ENCODE measurements around the gene CCDC68.

Gene CCDC68

DNA sequence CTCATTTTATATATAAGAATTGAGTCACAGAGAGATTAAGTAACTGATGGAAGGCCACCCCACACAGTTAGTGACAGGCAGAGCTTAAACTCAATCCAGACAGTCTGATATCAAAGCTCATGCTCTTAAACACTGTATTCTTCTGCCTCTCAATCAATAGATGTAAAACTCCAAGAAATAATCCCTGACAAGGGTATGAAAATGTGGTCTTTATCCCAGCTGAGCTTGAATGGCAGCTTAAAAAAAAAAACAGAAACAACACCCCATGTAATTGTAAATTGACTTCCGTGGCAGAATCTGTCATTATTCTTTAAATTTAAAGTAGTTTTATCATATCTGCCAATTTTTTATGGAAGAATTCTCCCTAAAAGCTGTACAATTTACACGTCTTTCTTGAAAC, 70.9 kb downstream of the CCDC68 start:
- Histone ChIP-seq H3K27me3 (ENCODE audit: insufficient read depth, poor library complexity, severe bottlenecking) (peaks cover 2% of the 10 kb centered on the region), H3K4me3 (replicated peaks; ENCODE audit: insufficient read depth, low read length) (no peak overlapping the region), H3K27ac (replicated peaks) (no peak overlapping the region)
- no peak for TF ChIP-seq POLR2AphosphoS5 (IDR thresholded peaks at IDR 0.05; ENCODE audit: low read depth)
- TF ChIP-seq, protein P1, sequence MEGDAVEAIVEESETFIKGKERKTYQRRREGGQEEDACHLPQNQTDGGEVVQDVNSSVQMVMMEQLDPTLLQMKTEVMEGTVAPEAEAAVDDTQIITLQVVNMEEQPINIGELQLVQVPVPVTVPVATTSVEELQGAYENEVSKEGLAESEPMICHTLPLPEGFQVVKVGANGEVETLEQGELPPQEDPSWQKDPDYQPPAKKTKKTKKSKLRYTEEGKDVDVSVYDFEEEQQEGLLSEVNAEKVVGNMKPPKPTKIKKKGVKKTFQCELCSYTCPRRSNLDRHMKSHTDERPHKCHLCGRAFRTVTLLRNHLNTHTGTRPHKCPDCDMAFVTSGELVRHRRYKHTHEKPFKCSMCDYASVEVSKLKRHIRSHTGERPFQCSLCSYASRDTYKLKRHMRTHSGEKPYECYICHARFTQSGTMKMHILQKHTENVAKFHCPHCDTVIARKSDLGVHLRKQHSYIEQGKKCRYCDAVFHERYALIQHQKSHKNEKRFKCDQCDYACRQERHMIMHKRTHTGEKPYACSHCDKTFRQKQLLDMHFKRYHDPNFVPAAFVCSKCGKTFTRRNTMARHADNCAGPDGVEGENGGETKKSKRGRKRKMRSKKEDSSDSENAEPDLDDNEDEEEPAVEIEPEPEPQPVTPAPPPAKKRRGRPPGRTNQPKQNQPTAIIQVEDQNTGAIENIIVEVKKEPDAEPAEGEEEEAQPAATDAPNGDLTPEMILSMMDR (IDR thresholded peaks at IDR 0.05; ENCODE audit: insufficient read depth, low read length) = no peak
- no peak for TF ChIP-seq GABPA (IDR thresholded peaks at IDR 0.05; ENCODE audit: low read depth)
- TF ChIP-seq, protein P2, sequence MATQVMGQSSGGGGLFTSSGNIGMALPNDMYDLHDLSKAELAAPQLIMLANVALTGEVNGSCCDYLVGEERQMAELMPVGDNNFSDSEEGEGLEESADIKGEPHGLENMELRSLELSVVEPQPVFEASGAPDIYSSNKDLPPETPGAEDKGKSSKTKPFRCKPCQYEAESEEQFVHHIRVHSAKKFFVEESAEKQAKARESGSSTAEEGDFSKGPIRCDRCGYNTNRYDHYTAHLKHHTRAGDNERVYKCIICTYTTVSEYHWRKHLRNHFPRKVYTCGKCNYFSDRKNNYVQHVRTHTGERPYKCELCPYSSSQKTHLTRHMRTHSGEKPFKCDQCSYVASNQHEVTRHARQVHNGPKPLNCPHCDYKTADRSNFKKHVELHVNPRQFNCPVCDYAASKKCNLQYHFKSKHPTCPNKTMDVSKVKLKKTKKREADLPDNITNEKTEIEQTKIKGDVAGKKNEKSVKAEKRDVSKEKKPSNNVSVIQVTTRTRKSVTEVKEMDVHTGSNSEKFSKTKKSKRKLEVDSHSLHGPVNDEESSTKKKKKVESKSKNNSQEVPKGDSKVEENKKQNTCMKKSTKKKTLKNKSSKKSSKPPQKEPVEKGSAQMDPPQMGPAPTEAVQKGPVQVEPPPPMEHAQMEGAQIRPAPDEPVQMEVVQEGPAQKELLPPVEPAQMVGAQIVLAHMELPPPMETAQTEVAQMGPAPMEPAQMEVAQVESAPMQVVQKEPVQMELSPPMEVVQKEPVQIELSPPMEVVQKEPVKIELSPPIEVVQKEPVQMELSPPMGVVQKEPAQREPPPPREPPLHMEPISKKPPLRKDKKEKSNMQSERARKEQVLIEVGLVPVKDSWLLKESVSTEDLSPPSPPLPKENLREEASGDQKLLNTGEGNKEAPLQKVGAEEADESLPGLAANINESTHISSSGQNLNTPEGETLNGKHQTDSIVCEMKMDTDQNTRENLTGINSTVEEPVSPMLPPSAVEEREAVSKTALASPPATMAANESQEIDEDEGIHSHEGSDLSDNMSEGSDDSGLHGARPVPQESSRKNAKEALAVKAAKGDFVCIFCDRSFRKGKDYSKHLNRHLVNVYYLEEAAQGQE (IDR thresholded peaks at IDR 0.05; ENCODE audit: insufficient replicate concordance, low read depth) = no peak
- no peak for TF ChIP-seq SPI1 (IDR thresholded peaks at IDR 0.05; ENCODE audit: borderline replicate concordance, low read depth)
- DNase-seq (ENCODE audit: low read depth in 1 of 2, low spot score in 1 of 2) = no peak

DNA sequence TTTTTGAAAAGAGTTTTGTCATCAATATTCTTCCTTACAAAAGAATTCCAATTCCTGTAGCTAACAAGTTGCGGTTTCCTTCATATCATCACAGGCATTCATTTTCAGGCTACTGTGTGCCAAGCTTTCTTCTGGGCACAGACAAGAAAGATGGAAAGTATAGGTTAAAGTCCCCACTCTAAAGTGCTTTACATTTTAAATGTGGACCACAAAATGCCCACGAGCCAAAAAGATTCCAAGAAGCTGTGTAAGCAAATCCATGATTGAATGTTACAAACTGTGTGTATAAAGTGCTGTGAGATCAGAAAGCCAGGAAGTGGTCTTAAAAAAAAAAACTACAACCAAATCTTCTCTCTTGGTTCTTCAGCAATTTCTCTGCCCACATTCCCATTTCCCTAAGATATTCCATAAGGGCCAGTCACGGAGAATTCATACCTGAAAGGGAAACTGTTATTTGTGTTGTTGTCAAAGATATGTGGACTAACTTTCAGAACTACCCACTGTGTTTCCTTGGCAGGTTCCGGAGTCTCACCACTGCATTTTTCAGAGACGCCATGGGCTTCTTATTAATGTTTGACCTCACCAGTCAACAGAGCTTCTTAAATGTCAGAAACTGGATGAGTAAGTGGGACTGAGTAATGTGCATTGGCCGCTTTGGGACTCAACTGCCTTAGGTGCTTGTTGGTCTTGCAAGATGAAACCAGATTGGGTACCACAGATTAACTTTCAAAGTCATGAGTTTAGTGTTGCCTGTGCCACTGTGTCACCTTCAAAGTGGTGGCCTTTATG, 75.3 kb downstream of the CCDC68 start:
- TF ChIP-seq SPI1 (IDR thresholded peaks at IDR 0.05; ENCODE audit: borderline replicate concordance, low read depth) = no peak
- no peak for TF ChIP-seq GABPA (IDR thresholded peaks at IDR 0.05; ENCODE audit: low read depth)
- TF ChIP-seq, protein P1 (IDR thresholded peaks at IDR 0.05; ENCODE audit: insufficient read depth, low read length) = no peak
- TF ChIP-seq, protein P2 (IDR thresholded peaks at IDR 0.05; ENCODE audit: insufficient replicate concordance, low read depth) = no peak
- no peak for TF ChIP-seq POLR2AphosphoS5 (IDR thresholded peaks at IDR 0.05; ENCODE audit: low read depth)
- no peak overlapping the region for H3K27ac ChIP-seq (replicated peaks)
- no peaks in the 10 kb centered on the region for H3K27me3 ChIP-seq (ENCODE audit: insufficient read depth, poor library complexity, severe bottlenecking)
- no peak overlapping the region for H3K4me3 ChIP-seq (replicated peaks; ENCODE audit: insufficient read depth, low read length)
- DNase-seq (ENCODE audit: low read depth in 1 of 2, low spot score in 1 of 2) = no peak

DNA sequence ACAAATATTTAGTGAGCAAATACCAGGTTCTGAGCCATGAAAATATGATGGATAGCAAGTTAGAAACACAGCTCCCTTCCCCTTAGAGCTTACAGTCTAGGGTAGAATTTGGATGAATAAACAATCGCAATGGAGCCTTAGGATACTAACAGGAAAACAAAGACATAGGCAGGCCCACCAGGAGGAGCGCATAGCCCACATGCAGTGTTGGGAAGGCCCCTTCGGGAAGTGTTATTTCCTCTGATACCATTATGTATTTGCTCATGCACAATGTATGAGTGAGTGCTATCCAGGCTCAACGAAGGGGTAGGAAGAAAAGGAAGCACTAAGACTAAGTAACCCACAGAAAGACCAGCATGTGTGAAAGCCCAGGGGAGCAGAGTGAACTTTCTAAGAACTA, 76.9 kb downstream of the CCDC68 start:
- TF ChIP-seq GABPA (IDR thresholded peaks at IDR 0.05; ENCODE audit: low read depth) (no peak), SPI1 (IDR thresholded peaks at IDR 0.05; ENCODE audit: borderline replicate concordance, low read depth) (no peak), POLR2AphosphoS5 (IDR thresholded peaks at IDR 0.05; ENCODE audit: low read depth) (no peak)
- TF ChIP-seq, protein P2 (IDR thresholded peaks at IDR 0.05; ENCODE audit: insufficient replicate concordance, low read depth) = no peak
- TF ChIP-seq, protein P1 (IDR thresholded peaks at IDR 0.05; ENCODE audit: insufficient read depth, low read length) = no peak
- no peak overlapping the region for H3K4me3 ChIP-seq (replicated peaks; ENCODE audit: insufficient read depth, low read length)
- H3K27ac ChIP-seq (replicated peaks) = no peak overlapping the region
- H3K27me3 ChIP-seq (ENCODE audit: insufficient read depth, poor library complexity, severe bottlenecking) = peaks cover 2% of the 10 kb centered on the region
- no peak for DNase-seq (ENCODE audit: low read depth in 1 of 2, low spot score in 1 of 2)

Data from HL-60 (cell line).